Measurements from ENCODE around the gene ITM2C. TPM values are rescaled to one million over a fixed set of nuclear protein-coding genes. Genes with fewer than 3 reads are reported as not detected.

ITM2C gene
- polyA plus RNA-seq, 1 donor (not counting 4 experiments of a cell fraction or from before 2014, with no cell fraction given) = 55.0 TPM

- TF ChIP-seq CTCF (optimal IDR thresholded peaks at IDR 0.05 in 1 of 3, IDR thresholded peaks at IDR 0.05 in 1 of 3, conservative IDR thresholded peaks at IDR 0.05 in 1 of 3; ENCODE audit: extremely low read depth in 1 of 3, insufficient read depth in 2 of 3, low read length in 3 of 3) = no peak
- no peak for TF ChIP-seq EZH2 (IDR thresholded peaks at IDR 0.05; ENCODE audit: low read length)
- no peaks in the 10 kb centered on the region for H3K9me1 ChIP-seq (ENCODE audit: control insufficient read depth, extremely low read depth, insufficient read depth, low read length)
- H3K9ac ChIP-seq (ENCODE audit: control insufficient read depth, extremely low read depth, insufficient read depth, low read length) = no peak overlapping the region
- H3K79me2 ChIP-seq (ENCODE audit: control insufficient read depth, insufficient read depth, low read length) = peaks cover 10% of the 10 kb centered on the region
- peaks cover 44 to 74% of the 10 kb centered on the region in 2 experiments for H3K36me3 ChIP-seq (ENCODE audit: control insufficient read depth in 2 of 2, extremely low read depth in 1 of 2, insufficient read depth in 2 of 2, low read length in 2 of 2)
- dilution Hi-C loops (cut with MboI; ENCODE audit: extremely low pct_ligation_motif_present, low sequenced_read_pairs) = no loop called here
- no peaks in the 10 kb centered on the region for H3K9me3 ChIP-seq (ENCODE audit: control insufficient read depth, low read depth, low read length)
- H2AFZ ChIP-seq (ENCODE audit: control insufficient read depth, low read length) = no peak overlapping the region
- H4K20me1 ChIP-seq (ENCODE audit: control insufficient read depth, extremely low read depth, insufficient read depth, low read length) = peaks cover 3% of the 10 kb centered on the region
- DNase-seq (ENCODE audit: low read depth, low spot score) = no peak
- no peak overlapping the region for H3K4me3 ChIP-seq (ENCODE audit: control insufficient read depth in 2 of 3, extremely low read depth in 1 of 3, insufficient read depth in 2 of 3, low read depth in 1 of 3, low read length in 3 of 3)
- no peaks in the 10 kb centered on the region for H3K4me1 ChIP-seq (ENCODE audit: control insufficient read depth, extremely low read depth, insufficient read depth, low read length)
- H3K4me2 ChIP-seq (ENCODE audit: control insufficient read depth, extremely low read depth, insufficient read depth, low read depth, low read length) = no peak overlapping the region
- H3K27me3 ChIP-seq (ENCODE audit: control insufficient read depth, extremely low read depth, insufficient read depth, low read length) = no peaks in the 10 kb centered on the region
- H3K27ac ChIP-seq (ENCODE audit: control insufficient read depth, insufficient read depth, low read length) = no peak overlapping the region
- FAIRE-seq = no peak
These were observed 48.0 kb upstream of the ITM2C start for GRCh38 chr2:230816735-230817134.

DNA sequence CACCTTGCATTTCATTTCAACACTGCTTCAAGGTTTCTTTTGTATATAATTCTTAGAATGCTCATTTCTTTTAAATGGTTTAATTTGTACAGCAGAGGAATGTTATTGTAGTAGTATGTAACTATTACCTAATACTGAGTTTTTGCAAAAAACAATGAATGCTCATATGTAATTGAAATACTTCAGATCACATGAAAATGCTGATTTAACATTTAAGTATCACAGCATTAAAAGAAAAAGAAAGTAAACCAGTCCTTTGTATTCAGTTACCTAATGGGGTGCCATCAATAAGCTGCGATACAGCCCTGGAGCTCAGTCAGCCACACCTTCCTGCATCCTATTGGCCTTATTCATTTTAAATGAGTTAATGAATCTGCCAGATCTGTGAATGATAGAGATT, 45.3 kb upstream of the ITM2C start:
- Histone ChIP-seq H3K9me3 (ENCODE audit: control insufficient read depth, low read depth, low read length) (no peaks in the 10 kb centered on the region), H3K36me3 (ENCODE audit: control insufficient read depth in 2 of 2, extremely low read depth in 1 of 2, insufficient read depth in 2 of 2, low read length in 2 of 2) (peaks cover 30 to 50% of the 10 kb centered on the region in 2 experiments), H3K9ac (ENCODE audit: control insufficient read depth, extremely low read depth, insufficient read depth, low read length) (no peak overlapping the region), H3K4me3 (ENCODE audit: control insufficient read depth in 2 of 3, extremely low read depth in 1 of 3, insufficient read depth in 2 of 3, low read depth in 1 of 3, low read length in 3 of 3) (no peak overlapping the region), H3K4me1 (ENCODE audit: control insufficient read depth, extremely low read depth, insufficient read depth, low read length) (no peaks in the 10 kb centered on the region), H2AFZ (ENCODE audit: control insufficient read depth, low read length) (no peak overlapping the region), H3K9me1 (ENCODE audit: control insufficient read depth, extremely low read depth, insufficient read depth, low read length) (no peaks in the 10 kb centered on the region), H3K4me2 (ENCODE audit: control insufficient read depth, extremely low read depth, insufficient read depth, low read depth, low read length) (no peak overlapping the region), H3K79me2 (ENCODE audit: control insufficient read depth, insufficient read depth, low read length) (peaks cover 3% of the 10 kb centered on the region), H3K27ac (ENCODE audit: control insufficient read depth, insufficient read depth, low read length) (no peak overlapping the region), H3K27me3 (ENCODE audit: control insufficient read depth, extremely low read depth, insufficient read depth, low read length) (no peaks in the 10 kb centered on the region), H4K20me1 (ENCODE audit: control insufficient read depth, extremely low read depth, insufficient read depth, low read length) (peaks cover under 1% of the 10 kb centered on the region)
- TF ChIP-seq EZH2 (IDR thresholded peaks at IDR 0.05; ENCODE audit: low read length) = no peak
- TF ChIP-seq CTCF (optimal IDR thresholded peaks at IDR 0.05 in 1 of 3, IDR thresholded peaks at IDR 0.05 in 1 of 3, conservative IDR thresholded peaks at IDR 0.05 in 1 of 3; ENCODE audit: extremely low read depth in 1 of 3, insufficient read depth in 2 of 3, low read length in 3 of 3) = no peak
- FAIRE-seq (no peak), DNase-seq (ENCODE audit: low read depth, low spot score) (no peak)
- dilution Hi-C loops (cut with MboI; ENCODE audit: extremely low pct_ligation_motif_present, low sequenced_read_pairs) = no loop called here
